Vagina (tissue), 2 donors: ENCODE data around the gene PLD5.
A peak's percentile ranks its signal among the peaks of the same experiment; 100 is the strongest.

ENCODE experiments used
- POLR2A ChIP-seq, 2 donors: fragments of 450-650 bp; IDR thresholded peaks; one replicate each; pipeline ENCODE4 v1.6.1; 2017; ENCODE audit warnings: antibody characterized with exemption in 2 of 2, mild to moderate bottlenecking in 2 of 2, moderate library complexity in 2 of 2
- TF ChIP-seq, protein P1 (sequence below), 3 experiments: fragments of 450-650 bp in 2 of 3; fragments of 200-600 bp in 1 of 3; sonication (generic) in 1 of 3; IDR thresholded peaks; one replicate each; pipeline ENCODE4 v1.5.1; 2017 to 2019; ENCODE audit warnings: antibody characterized with exemption in 3 of 3, mild to moderate bottlenecking in 2 of 3, moderate library complexity in 2 of 3

- TF ChIP-seq, protein P1, sequence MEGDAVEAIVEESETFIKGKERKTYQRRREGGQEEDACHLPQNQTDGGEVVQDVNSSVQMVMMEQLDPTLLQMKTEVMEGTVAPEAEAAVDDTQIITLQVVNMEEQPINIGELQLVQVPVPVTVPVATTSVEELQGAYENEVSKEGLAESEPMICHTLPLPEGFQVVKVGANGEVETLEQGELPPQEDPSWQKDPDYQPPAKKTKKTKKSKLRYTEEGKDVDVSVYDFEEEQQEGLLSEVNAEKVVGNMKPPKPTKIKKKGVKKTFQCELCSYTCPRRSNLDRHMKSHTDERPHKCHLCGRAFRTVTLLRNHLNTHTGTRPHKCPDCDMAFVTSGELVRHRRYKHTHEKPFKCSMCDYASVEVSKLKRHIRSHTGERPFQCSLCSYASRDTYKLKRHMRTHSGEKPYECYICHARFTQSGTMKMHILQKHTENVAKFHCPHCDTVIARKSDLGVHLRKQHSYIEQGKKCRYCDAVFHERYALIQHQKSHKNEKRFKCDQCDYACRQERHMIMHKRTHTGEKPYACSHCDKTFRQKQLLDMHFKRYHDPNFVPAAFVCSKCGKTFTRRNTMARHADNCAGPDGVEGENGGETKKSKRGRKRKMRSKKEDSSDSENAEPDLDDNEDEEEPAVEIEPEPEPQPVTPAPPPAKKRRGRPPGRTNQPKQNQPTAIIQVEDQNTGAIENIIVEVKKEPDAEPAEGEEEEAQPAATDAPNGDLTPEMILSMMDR (IDR thresholded peaks at IDR 0.05) = peak in 2 of 3 experiments; percentile 21 to 27
- no peak for TF ChIP-seq POLR2A (IDR thresholded peaks at IDR 0.05)
Observed at GRCh38 chr1:242467556-242468145, 56.8 kb downstream of the PLD5 start.
